ENCODE measurements around the gene SERTAD4. TPM values are rescaled to one million over a fixed set of nuclear protein-coding genes. Genes with fewer than 3 reads are reported as not detected.
"Not testable (repeated sequence)": the region's sequence is repeated elsewhere in the genome, so short reads cannot be mapped to it uniquely, and the experiment has no call there.

The SERTAD4 gene
- 10 to 100 TPM in 2 of 4 donors, 1 to 10 TPM in 2; 4.3 to 23.5 (median 12.1) TPM for total RNA-seq
- 1 to 10 TPM in 2 of 3 donors, under 1 TPM in 1; 0.60 to 1.9 (median 1.4) TPM for polyA plus RNA-seq

GRCh38 chr1:210232511-210233215 is at the start of gene SERTAD4:
TSS of gene SERTAD4 (plus strand) at chr1:210232796. CDS start at chr1:210237961, 5,165 bp downstream.
- DNase-seq = peak; percentile 70
- Histone ChIP-seq H3K9me3 (no peaks in the 10 kb centered on the region), H3K36me3 (no peaks in the 10 kb centered on the region), H3K27ac (peak within 1 kb of the TSS; percentile 84 to 99 (median 98)), H3K4me1 (peaks cover 0 to 59% (median 49%) of the 10 kb centered on the region in 4 donors), H3K4me3 (peak within 1 kb of the TSS; percentile 58 to 97 (median 83)), H3K27me3 (no peaks in the 10 kb centered on the region)
- intact Hi-C loops (cut with DNase I) = loop anchor here (2.0 kb wide), 1 partner anchor 60 kb away; no protein-coding TSS in a partner anchor
- WGBS, 2 donors = 1% methylated on average over 81 of the region's 81 CpGs
- TF ChIP-seq POLR2A (IDR thresholded peaks at IDR 0.05) = no peak
- TF ChIP-seq CTCF (IDR thresholded peaks at IDR 0.05) = no peak
- TF ChIP-seq EP300 (IDR thresholded peaks at IDR 0.05) = no peak
- peak in 2 of 4 donors; percentile 27 to 48 for TF ChIP-seq POLR2AphosphoS5 (IDR thresholded peaks at IDR 0.05)

GRCh38 chr1:210185063-210185462 is 47.5 kb upstream of the SERTAD4 start:
- no peaks in the 10 kb centered on the region for H3K9me3 ChIP-seq
- intact Hi-C loops (cut with DNase I) = no loop called here
- no peak overlapping the region for H3K4me3 ChIP-seq
- H3K4me1 ChIP-seq = no peaks in the 10 kb centered on the region
- H3K36me3 ChIP-seq = no peaks in the 10 kb centered on the region
- no peak overlapping the region for H3K27ac ChIP-seq
- 56 to 59% methylated on average over 2 of the region's 2 CpGs for WGBS, 2 donors
- DNase-seq = no peak
- H3K27me3 ChIP-seq = no peaks in the 10 kb centered on the region
- no peak for TF ChIP-seq EP300 (IDR thresholded peaks at IDR 0.05)
- TF ChIP-seq POLR2AphosphoS5 (IDR thresholded peaks at IDR 0.05) = no peak
- no peak for TF ChIP-seq POLR2A (IDR thresholded peaks at IDR 0.05)
- TF ChIP-seq CTCF (IDR thresholded peaks at IDR 0.05) = no peak

- H3K4me3 ChIP-seq; intact Hi-C loops (cut with DNase I); H3K9me3 ChIP-seq; H3K36me3 ChIP-seq; H3K4me1 ChIP-seq; H3K27ac ChIP-seq; DNase-seq; H3K27me3 ChIP-seq: not testable (repeated sequence)
- WGBS, 2 donors = 92 to 93% methylated on average over 18 of the region's 18 CpGs
Observed at GRCh38 chr1:210187849-210188606, 44.6 kb upstream of the SERTAD4 start.

GRCh38 chr1:210189426-210189825 is 43.2 kb upstream of the SERTAD4 start:
- DNase-seq = no peak
- H3K9me3 ChIP-seq = no peaks in the 10 kb centered on the region
- H3K4me1 ChIP-seq = no peaks in the 10 kb centered on the region
- TF ChIP-seq CTCF (IDR thresholded peaks at IDR 0.05) = no peak
- no peak for TF ChIP-seq EP300 (IDR thresholded peaks at IDR 0.05)
- intact Hi-C loops (cut with DNase I) = no loop called here
- no peaks in the 10 kb centered on the region for H3K27me3 ChIP-seq
- no peaks in the 10 kb centered on the region for H3K36me3 ChIP-seq
- H3K4me3 ChIP-seq = no peak overlapping the region
- 91% methylated on average over 7 of the region's 7 CpGs for WGBS, 2 donors
- no peak overlapping the region for H3K27ac ChIP-seq

GRCh38 chr1:210195635-210196160 is 36.9 kb upstream of the SERTAD4 start:
- no peaks in the 10 kb centered on the region for H3K4me1 ChIP-seq
- intact Hi-C loops (cut with DNase I) = no loop called here
- no peak for TF ChIP-seq EP300 (IDR thresholded peaks at IDR 0.05)
- no peak for TF ChIP-seq POLR2A (IDR thresholded peaks at IDR 0.05)
- TF ChIP-seq POLR2AphosphoS5 (IDR thresholded peaks at IDR 0.05) = no peak
- TF ChIP-seq CTCF (IDR thresholded peaks at IDR 0.05) = no peak
- no peak for DNase-seq
- H3K27ac ChIP-seq = no peak overlapping the region
- no peaks in the 10 kb centered on the region for H3K36me3 ChIP-seq
- whole genome bisulfite sequencing, 2 donors = 85 to 88% methylated on average over 8 of the region's 8 CpGs
- H3K9me3 ChIP-seq = peaks cover 0 to 7% (median 0%) of the 10 kb centered on the region in 4 donors
- H3K27me3 ChIP-seq = no peaks in the 10 kb centered on the region
- H3K4me3 ChIP-seq = no peak overlapping the region

GRCh38 chr1:210196266-210196665 is 36.3 kb upstream of the SERTAD4 start:
- H3K27me3 ChIP-seq; H3K27ac ChIP-seq; H3K9me3 ChIP-seq; DNase-seq; H3K36me3 ChIP-seq; H3K4me3 ChIP-seq; intact Hi-C loops (cut with DNase I); H3K4me1 ChIP-seq: not testable (repeated sequence)
- WGBS, 2 donors = 52 to 81% methylated on average over 5 of the region's 5 CpGs
